D341Med (cell line): ENCODE results near the gene SUN1.

Experiments used
- DNase-seq: peaks from one replicate; pipeline ENCODE4 v3.0.0; 2012; ENCODE audit warnings: low spot score

SUN1 gene

GRCh38 chr7:891805-892204 is 59.5 kb downstream of the SUN1 start:
- DNase-seq, result no peak

- no peak for DNase-seq
Measured at GRCh38 chr7:892648-893593, 60.6 kb downstream of the SUN1 start.

- DNase-seq, result no peak
Measured at GRCh38 chr7:893686-894085, 61.4 kb downstream of the SUN1 start.

GRCh38 chr7:894164-894867 is 62.0 kb downstream of the SUN1 start:
- DNase-seq, result no peak

- DNase-seq, result no peak
Measured at GRCh38 chr7:894927-895450, 62.7 kb downstream of the SUN1 start.

GRCh38 chr7:895451-896052 is 63.3 kb downstream of the SUN1 start:
- DNase-seq, result no peak

- DNase-seq, result no peak
Measured at GRCh38 chr7:896346-897075, 64.2 kb downstream of the SUN1 start.

GRCh38 chr7:897086-897485 is 64.8 kb downstream of the SUN1 start:
- no peak for DNase-seq

- DNase-seq, result no peak
Measured at GRCh38 chr7:897771-898376, 65.6 kb downstream of the SUN1 start.

GRCh38 chr7:898460-898854 is 66.2 kb downstream of the SUN1 start:
- no peak for DNase-seq

- no peak for DNase-seq
Measured at GRCh38 chr7:898855-899681, 66.8 kb downstream of the SUN1 start.

GRCh38 chr7:899806-900205 is 67.5 kb downstream of the SUN1 start:
- DNase-seq, result no peak

GRCh38 chr7:900331-901040 is 68.2 kb downstream of the SUN1 start:
- DNase-seq, result no peak

- DNase-seq, result no peak
Measured at GRCh38 chr7:901041-901387, 68.7 kb downstream of the SUN1 start.

GRCh38 chr7:901388-902154 is 69.3 kb downstream of the SUN1 start:
- peak; percentile 99 for DNase-seq

GRCh38 chr7:902996-903395 is 70.7 kb downstream of the SUN1 start:
- no peak for DNase-seq

GRCh38 chr7:903921-904755 is 71.9 kb downstream of the SUN1 start:
- DNase-seq, result no peak

- no peak for DNase-seq
Measured at GRCh38 chr7:904847-905246, 72.6 kb downstream of the SUN1 start.
